ENCODE results near the gene SCN2A.

Gene SCN2A

GRCh38 chr2:165425556-165425955, 186.3 kb downstream of the SCN2A start:
- no peak overlapping the region for H3K4me3 ChIP-seq (ENCODE audit: low read depth, low read length)
- TF ChIP-seq POLR2A (IDR thresholded peaks at IDR 0.05; ENCODE audit: extremely low read depth, insufficient read length) (no peak), CTCF (IDR thresholded peaks at IDR 0.05; ENCODE audit: low read depth, low read length) (no peak), MYC (IDR thresholded peaks at IDR 0.05; ENCODE audit: low read depth, low read length) (no peak), MAX (IDR thresholded peaks at IDR 0.05; ENCODE audit: low read depth, low read length) (no peak)
- no peak for DNase-seq (ENCODE audit: low read depth)

GRCh38 chr2:165427686-165428085, 188.5 kb downstream of the SCN2A start:
- TF ChIP-seq MAX (IDR thresholded peaks at IDR 0.05; ENCODE audit: low read depth, low read length) (no peak), POLR2A (IDR thresholded peaks at IDR 0.05; ENCODE audit: extremely low read depth, insufficient read length) (no peak), MYC (IDR thresholded peaks at IDR 0.05; ENCODE audit: low read depth, low read length) (no peak), CTCF (IDR thresholded peaks at IDR 0.05; ENCODE audit: low read depth, low read length) (no peak)
- no peak overlapping the region for H3K4me3 ChIP-seq (ENCODE audit: low read depth, low read length)
- DNase-seq (ENCODE audit: low read depth): no peak

- TF ChIP-seq POLR2A (IDR thresholded peaks at IDR 0.05; ENCODE audit: extremely low read depth, insufficient read length): no peak
- no peak for TF ChIP-seq CTCF (IDR thresholded peaks at IDR 0.05; ENCODE audit: low read depth, low read length)
- no peak for TF ChIP-seq MAX (IDR thresholded peaks at IDR 0.05; ENCODE audit: low read depth, low read length)
- TF ChIP-seq MYC (IDR thresholded peaks at IDR 0.05; ENCODE audit: low read depth, low read length): no peak
- no peak overlapping the region for H3K4me3 ChIP-seq (ENCODE audit: low read depth, low read length)
- no peak for DNase-seq (ENCODE audit: low read depth)
Measured at GRCh38 chr2:165428926-165429325, 189.7 kb downstream of the SCN2A start.

- DNase-seq (ENCODE audit: low read depth): no peak
- no peak overlapping the region for H3K4me3 ChIP-seq (ENCODE audit: low read depth, low read length)
- no peak for TF ChIP-seq MAX (IDR thresholded peaks at IDR 0.05; ENCODE audit: low read depth, low read length)
- no peak for TF ChIP-seq CTCF (IDR thresholded peaks at IDR 0.05; ENCODE audit: low read depth, low read length)
- no peak for TF ChIP-seq MYC (IDR thresholded peaks at IDR 0.05; ENCODE audit: low read depth, low read length)
- no peak for TF ChIP-seq POLR2A (IDR thresholded peaks at IDR 0.05; ENCODE audit: extremely low read depth, insufficient read length)
Measured at GRCh38 chr2:165431014-165431413, 191.8 kb downstream of the SCN2A start.

- TF ChIP-seq CTCF (IDR thresholded peaks at IDR 0.05; ENCODE audit: low read depth, low read length): no peak
- TF ChIP-seq MYC (IDR thresholded peaks at IDR 0.05; ENCODE audit: low read depth, low read length): no peak
- no peak for TF ChIP-seq MAX (IDR thresholded peaks at IDR 0.05; ENCODE audit: low read depth, low read length)
- TF ChIP-seq POLR2A (IDR thresholded peaks at IDR 0.05; ENCODE audit: extremely low read depth, insufficient read length): no peak
- H3K4me3 ChIP-seq (ENCODE audit: low read depth, low read length): no peak overlapping the region
- no peak for DNase-seq (ENCODE audit: low read depth)
Measured at GRCh38 chr2:165432234-165432966, 193.2 kb downstream of the SCN2A start.

Data from NB4 (cell line).